Panc1 (cell line): ENCODE measurements around the gene P2RY6. TPM values are rescaled to one million over a fixed set of nuclear protein-coding genes. Genes with fewer than 3 reads are reported as not detected.

Experiments
- ATAC-seq: fragments of 200-7000 bp; cut with Tn5 transposase; 2 replicates; pipeline ENCODE4 v1.9.1; 2020; ENCODE audit warnings: mild to moderate bottlenecking, moderate library complexity
- BruUV-seq: library from RNA; stranded (reverse); fragments of 400-500 nt; replicated peaks from 2 replicates; lab custom pipeline; 2021; lab: Mats Ljungman, UMichigan
- CTCF ChIA-PET: fragments of 300-600 bp; sonication (Branson Sonifier 250); formaldehyde crosslinking; loops from one replicate; lab custom pipeline; 2022; ENCODE audit warnings: antibody characterized with exemption; lab: Charles Lee
- POLR2A ChIA-PET: fragments of 300-600 bp; sonication (Branson Sonifier 250); formaldehyde crosslinking; loops from one replicate; lab custom pipeline; 2022; ENCODE audit warnings: antibody characterized with exemption; lab: Charles Lee
- DNase-seq: peaks from one replicate; pipeline ENCODE4 v3.0.0-alpha.2; 2010; ENCODE audit warnings: low read depth, low spot score
- H3K27ac ChIP-seq: 2 replicates; pipeline ENCODE4 v1.5.1; 2011; ENCODE audit warnings: mild to moderate bottlenecking, low read length, inconsistent platforms
- H3K27me3 ChIP-seq: fragments of 200-500 bp; sonication (Bioruptor generic); 2 replicates; pipeline ENCODE4 v1.6.0; 2014; ENCODE audit warnings: low read length, inconsistent platforms; ENCODE audit not compliant: control insufficient read depth, insufficient read depth
- H3K36me3 ChIP-seq: fragments of 200-500 bp; sonication (Bioruptor generic); 2 replicates; pipeline ENCODE4 v1.5.1; 2014; ENCODE audit warnings: inconsistent platforms, mild to moderate bottlenecking, low read length, moderate library complexity; ENCODE audit not compliant: control insufficient read depth, insufficient read depth
- H3K4me1 ChIP-seq: 2 replicates; pipeline ENCODE4 v1.5.1; 2011; ENCODE audit warnings: inconsistent platforms, mild to moderate bottlenecking, low read length, moderate library complexity; ENCODE audit not compliant: control insufficient read depth, insufficient read depth
- H3K4me3 ChIP-seq, 2 experiments: 2 replicates each; pipeline ENCODE4 v1.5.1; 2011 to 2012; ENCODE audit warnings: low read depth in 2 of 2, low read length in 2 of 2, mild to moderate bottlenecking in 2 of 2, inconsistent platforms in 1 of 2, moderate library complexity in 1 of 2
- H3K9me3 ChIP-seq: fragments of 200-500 bp; sonication (Bioruptor generic); 2 replicates; pipeline ENCODE4 v1.5.1; 2014; ENCODE audit warnings: low read depth, mild to moderate bottlenecking, inconsistent platforms, low read length, moderate library complexity; ENCODE audit not compliant: control insufficient read depth, insufficient read depth
- CTCF ChIP-seq: fragments of 450-650 bp; IDR thresholded peaks from 2 replicates; pipeline ENCODE4 v1.5.1; 2017; ENCODE audit warnings: mild to moderate bottlenecking
- POLR2AphosphoS5 ChIP-seq: IDR thresholded peaks from 2 replicates; pipeline ENCODE4 v1.6.1; 2012; ENCODE audit warnings: mild to moderate bottlenecking, low read depth, low read length, moderate library complexity
- REST ChIP-seq, 2 experiments: IDR thresholded peaks; 2 replicates each; pipeline ENCODE4 v1.6.1; 2011 to 2012; ENCODE audit warnings: low read depth in 2 of 2, control low read depth in 1 of 2, low read length in 1 of 2, mild to moderate bottlenecking in 1 of 2, moderate library complexity in 1 of 2; ENCODE audit not compliant: insufficient read depth in 1 of 2
- SIN3A ChIP-seq: IDR thresholded peaks from 2 replicates; pipeline ENCODE4 v1.6.1; 2012; ENCODE audit warnings: low read depth, mild to moderate bottlenecking, low read length, moderate library complexity, borderline replicate concordance; ENCODE audit not compliant: insufficient read depth
- TCF7L2 ChIP-seq: IDR thresholded peaks from 2 replicates; pipeline ENCODE4 v1.6.1; 2011; ENCODE audit warnings: mild to moderate bottlenecking, low read depth, low read length, inconsistent platforms
- in situ Hi-C: cut with HindIII; loops from 2 replicates; pipeline ENCODE4 v1.10.0; 2016; ENCODE audit warnings: low sequenced_read_pairs, low pct_unique_long_range_greater_than_20kb
- intact Hi-C: fragments of 100-400 bp; cut with micrococcal nuclease; formaldehyde crosslinking; loops from one replicate; pipeline ENCODE4 v1.10.0; 2022; ENCODE audit not compliant: unreplicated experiment
- total RNA-seq: library from RNA; stranded (reverse); gene quantifications from one replicate; pipeline ENCODE4 v1.2.1, GENCODE V29; 2021; ENCODE audit not compliant: unreplicated experiment

The P2RY6 gene
- total RNA-seq, 1 experiment from 2014 or later: 0.59 TPM

- DNase-seq (no peak), ATAC-seq (no peak)
- Histone ChIP-seq H3K27ac (no peak overlapping the region), H3K4me3 (no peak overlapping the region), H3K9me3 (no peaks in the 10 kb centered on the region), H3K4me1 (peaks cover 15% of the 10 kb centered on the region), H3K27me3 (no peaks in the 10 kb centered on the region), H3K36me3 (no peaks in the 10 kb centered on the region)
- intact Hi-C loops: no loop called here
- CTCF ChIA-PET: interaction anchor here (0.6 kb wide), 1 partner anchor 81 kb away, joined by 3 read pairs; no protein-coding TSS in a partner anchor
- in situ Hi-C loops: no loop called here
- BruUV-seq: no TSS peak
- POLR2A ChIA-PET: no interaction called here
- no peak for TF ChIP-seq REST (IDR thresholded peaks at IDR 0.05; ENCODE audit: insufficient read depth in 1 of 2, low read depth in 2 of 2, low read length in 1 of 2)
- TF ChIP-seq TCF7L2: no peak
- TF ChIP-seq SIN3A: no peak
- TF ChIP-seq POLR2AphosphoS5: no peak
- TF ChIP-seq CTCF: no peak
Observed at GRCh38 chr11:73269459-73270015, 2.6 kb upstream of the P2RY6 start.

- no TSS peak for BruUV-seq
- H3K36me3 ChIP-seq: no peaks in the 10 kb centered on the region
- ChIA-PET POLR2A (no interaction called here), CTCF (interaction anchor here (0.8 to 0.9 kb wide), 2 partner anchors 19 to 20 kb away, joined by 3 to 4 read pairs; no protein-coding TSS in a partner anchor)
- TF ChIP-seq SIN3A: no peak
- no peak for TF ChIP-seq POLR2AphosphoS5
- no peak for TF ChIP-seq TCF7L2
- no peak for TF ChIP-seq REST (IDR thresholded peaks at IDR 0.05; ENCODE audit: insufficient read depth in 1 of 2, low read depth in 2 of 2, low read length in 1 of 2)
- H3K27ac ChIP-seq: no peak overlapping the region
- ATAC-seq: no peak
- H3K4me1 ChIP-seq: peaks cover 15% of the 10 kb centered on the region
- no peak for DNase-seq
- H3K4me3 ChIP-seq: no peak overlapping the region
- in situ Hi-C loops: no loop called here
- no peaks in the 10 kb centered on the region for H3K9me3 ChIP-seq
- no peaks in the 10 kb centered on the region for H3K27me3 ChIP-seq
- intact Hi-C loops: no loop called here
Observed at GRCh38 chr11:73270016-73270854, 1.9 kb upstream of the P2RY6 start.
